Left lobe of liver (tissue), 2 donors: Measurements from ENCODE around the gene TMEM250. TPM values are rescaled to one million over a fixed set of nuclear protein-coding genes. Genes with fewer than 3 reads are reported as not detected.
"Not testable (repeated sequence)": the region's sequence is repeated elsewhere in the genome, so short reads cannot be mapped to it uniquely, and the experiment has no call there.

Experiments
- ATAC-seq: fragments of 200-7000 bp; cut with Tn5 transposase; one replicate; pipeline ENCODE4 v1.9.1; 2020; ENCODE audit warnings: mild to moderate bottlenecking, moderate library complexity
- DNase-seq: peaks from one replicate; pipeline ENCODE4 v3.0.0-alpha.2; 2020; ENCODE audit warnings: low spot score
- total RNA-seq: library from RNA; stranded (reverse); gene quantifications from one replicate; pipeline ENCODE4 v1.2.1, GENCODE V29; 2021
- donor health status: DM: no; HTN: no; CAD: no; lungs with moderate emphysema.
- donor health status: DM: no; HTN: yes; CAD: no.

TMEM250 gene
- 18.2 TPM for total RNA-seq

DNA sequence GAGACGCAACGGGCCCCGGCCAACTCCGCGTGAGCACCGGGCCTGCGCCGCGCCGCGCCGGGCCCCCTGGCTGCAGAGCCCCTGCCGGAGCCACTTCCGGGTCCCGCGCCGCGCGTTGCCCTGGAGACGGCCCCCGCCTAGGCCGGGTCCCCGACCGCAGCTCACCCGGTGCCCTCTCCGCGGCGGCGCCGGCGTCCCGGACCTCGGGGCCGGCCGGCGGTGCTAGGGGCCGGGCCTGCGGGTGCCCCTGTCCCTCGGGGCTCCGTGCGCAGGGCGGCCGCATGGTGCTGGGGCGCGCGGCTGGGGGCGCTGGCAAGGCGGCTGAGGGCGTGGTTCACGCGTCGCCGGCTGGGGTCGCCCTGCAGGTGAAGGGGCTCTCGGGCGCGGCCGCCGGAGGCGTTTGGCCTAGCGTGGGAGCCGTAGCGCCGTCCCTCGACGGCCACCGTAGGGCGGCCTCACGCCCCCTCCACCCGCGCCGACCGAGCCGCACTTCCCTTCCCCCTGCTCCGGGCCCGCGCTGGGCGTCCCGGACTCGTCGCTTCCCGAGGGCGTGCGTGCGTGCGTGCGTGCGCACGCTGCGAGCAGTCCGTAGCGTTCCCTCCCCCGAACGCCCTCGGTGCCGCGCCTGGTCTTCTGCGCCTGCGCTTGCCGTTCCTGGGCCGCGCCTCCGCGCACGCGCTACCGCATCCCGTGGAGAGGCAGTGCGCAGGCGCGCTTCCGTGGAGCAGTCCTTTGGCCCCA is at the start of gene TMEM250:
TSS of gene TMEM250 (minus strand) at position 556 of the 741 bp plus-strand sequence. CDS start 1,975 bp downstream, outside the sequence.
- DNase-seq = peak; percentile 98
- ATAC-seq = peak; percentile 73

DNA sequence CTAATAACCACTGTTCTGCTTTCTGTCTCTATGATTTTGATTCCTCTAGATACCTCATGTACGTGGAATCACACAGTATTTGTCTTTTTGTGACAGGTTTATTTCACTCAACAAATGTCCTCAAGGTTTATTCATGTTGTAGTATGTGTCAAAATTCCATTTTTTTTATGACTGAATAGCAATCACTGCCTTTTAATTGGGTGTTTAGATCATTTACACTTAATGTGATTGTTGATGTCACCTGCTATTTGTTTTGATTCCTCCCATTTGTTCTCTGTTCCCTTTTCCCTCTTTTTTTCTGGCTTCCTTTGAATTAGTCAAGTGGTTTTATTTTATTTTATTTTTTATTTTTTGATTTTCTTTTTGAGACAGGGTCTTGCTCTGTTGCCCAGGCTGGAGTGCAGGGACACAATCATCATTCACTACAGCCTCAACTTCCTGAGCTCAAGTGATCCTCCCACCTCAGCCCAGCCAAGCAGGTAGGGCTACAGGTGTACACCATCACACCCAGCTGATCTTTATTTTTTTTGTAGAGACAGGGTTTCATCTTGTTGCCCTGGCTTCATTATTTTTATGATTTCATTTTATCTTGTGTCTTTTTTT is 44.7 kb upstream of the TMEM250 start:
- ATAC-seq (no peak), DNase-seq (no peak)

GRCh38 chr9:136160995-136161610 is 42.4 kb upstream of the TMEM250 start:
- ATAC-seq = no peak
- no peak for DNase-seq

DNA sequence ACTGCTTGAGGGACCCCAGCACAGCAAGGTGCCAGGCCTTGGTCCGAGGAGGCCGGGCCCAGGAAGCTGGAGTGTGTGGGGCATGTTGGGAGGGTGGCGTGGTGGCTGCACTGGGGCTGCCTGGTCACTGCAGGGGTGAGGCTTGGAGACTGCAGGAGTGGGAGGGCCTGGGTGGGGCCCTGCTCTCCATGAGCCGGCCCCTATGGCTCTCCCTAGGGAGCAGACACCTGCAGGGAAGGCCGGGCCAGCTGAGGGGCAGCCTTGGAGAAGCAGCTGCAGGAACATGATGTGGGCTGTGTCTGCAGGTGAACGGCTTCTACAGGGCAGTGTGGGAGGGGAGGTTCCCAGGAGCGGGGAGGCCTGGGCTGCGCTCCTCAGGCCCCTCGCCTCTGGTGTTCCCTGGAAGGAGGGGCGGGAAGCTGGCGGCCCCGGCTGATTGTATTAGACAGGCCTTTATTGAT is 41.7 kb upstream of the TMEM250 start:
- DNase-seq (no peak), ATAC-seq (no peak)

DNA sequence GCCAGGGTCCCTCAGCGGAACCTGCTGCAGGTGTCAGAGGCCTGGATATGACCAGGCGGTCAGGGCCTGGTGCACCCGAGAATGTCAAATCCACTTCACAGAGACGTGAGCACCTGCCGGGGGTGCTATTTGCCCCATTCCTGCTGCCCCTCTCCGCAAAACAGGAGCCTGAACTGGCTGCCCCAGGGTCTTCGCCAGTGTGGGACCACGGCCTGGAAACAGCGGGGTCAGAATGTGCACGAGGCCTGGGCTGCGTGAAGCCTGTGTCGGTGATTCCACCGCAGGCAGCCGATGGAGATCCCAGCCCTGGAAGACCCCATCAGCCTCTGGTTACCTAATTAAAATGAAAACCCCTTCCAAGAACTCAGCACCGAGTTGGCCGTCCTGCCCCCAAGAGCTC is 41.2 kb upstream of the TMEM250 start:
- ATAC-seq (no peak), DNase-seq (no peak)

DNA sequence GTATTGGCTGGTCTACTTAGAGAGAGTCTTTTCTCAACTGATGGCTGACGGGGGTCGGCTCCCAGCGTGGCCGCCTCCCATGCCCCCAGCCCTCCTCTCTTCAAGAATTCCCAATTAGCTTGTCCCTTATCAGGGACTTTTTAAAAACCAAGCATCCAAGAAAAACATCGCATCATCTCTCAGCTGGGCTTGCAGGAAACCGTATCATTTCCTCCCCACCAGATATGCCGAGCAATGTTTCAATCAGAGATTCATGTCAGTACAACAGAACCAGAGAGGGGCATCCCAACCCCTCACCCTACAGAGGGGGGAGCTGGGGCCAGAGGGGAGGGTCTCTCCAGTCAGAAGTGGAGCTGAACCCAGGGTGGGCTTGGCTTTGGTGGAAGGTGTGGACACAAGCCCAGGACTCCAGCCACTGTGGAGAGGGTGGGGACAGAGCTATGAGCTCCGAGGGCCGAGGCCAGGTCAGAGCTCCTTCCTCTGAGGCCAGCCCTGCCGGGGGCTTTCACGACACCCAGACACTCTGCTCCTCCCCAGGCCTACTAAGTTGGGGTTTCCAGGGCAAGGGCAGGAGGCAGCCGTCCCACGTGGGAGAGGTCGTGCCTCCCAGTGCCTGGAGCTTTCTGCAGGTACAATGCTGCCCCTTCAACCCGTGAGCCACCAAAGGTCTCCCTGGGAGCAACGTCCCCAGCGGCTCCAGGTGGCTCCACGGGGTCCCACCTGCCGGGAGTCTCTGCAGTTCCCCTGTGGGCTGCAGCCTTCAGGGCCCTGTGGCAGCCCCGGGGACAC is 39.0 kb upstream of the TMEM250 start:
- DNase-seq (no peak), ATAC-seq (no peak)

DNA sequence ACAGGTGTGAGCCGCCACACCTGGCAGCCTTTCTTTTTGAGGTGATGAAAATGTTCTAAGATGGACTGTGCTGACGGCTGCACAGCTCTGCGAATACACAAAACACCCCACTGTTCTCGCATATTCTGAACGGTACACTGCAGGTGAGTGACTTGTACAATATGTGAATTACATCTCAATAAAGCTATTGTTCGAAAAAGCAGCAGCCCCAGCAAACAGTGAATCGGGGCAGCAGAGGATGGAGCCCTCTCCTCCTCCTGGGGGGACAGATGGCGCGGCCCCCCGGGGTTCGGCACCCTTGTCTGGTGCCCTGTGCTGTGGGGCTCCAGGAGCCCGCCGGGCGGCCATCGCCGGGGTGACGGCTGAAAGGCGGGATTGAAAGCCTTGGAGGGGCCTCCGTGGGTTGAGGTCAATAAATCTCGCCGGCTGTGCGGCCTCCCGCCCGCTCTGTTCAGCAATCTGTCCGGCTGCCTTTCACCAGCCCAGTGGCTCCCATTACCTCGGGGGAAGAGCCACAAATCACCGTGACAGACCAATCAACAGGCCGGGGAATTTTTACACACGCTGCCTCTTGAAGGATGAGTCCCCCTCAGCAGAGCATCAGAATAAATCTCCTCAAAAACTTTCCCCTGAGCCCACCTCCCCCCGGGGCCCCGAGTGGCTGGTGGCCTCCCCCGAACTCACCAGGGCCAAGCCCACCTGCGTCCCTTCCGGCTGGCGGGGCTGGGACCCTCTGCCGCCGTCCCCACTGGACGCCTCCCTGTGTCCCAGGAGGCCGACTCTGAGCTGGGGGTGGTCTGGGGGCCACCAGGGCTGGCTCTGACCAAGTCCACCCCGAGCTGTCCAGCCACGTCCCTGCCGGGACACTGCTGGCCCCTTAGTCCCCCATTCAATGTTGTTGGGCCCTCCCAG is 37.8 kb upstream of the TMEM250 start:
- DNase-seq = no peak
- ATAC-seq = no peak

GRCh38 chr9:136155576-136155975 is 36.9 kb upstream of the TMEM250 start:
- DNase-seq (no peak), ATAC-seq (no peak)

DNA sequence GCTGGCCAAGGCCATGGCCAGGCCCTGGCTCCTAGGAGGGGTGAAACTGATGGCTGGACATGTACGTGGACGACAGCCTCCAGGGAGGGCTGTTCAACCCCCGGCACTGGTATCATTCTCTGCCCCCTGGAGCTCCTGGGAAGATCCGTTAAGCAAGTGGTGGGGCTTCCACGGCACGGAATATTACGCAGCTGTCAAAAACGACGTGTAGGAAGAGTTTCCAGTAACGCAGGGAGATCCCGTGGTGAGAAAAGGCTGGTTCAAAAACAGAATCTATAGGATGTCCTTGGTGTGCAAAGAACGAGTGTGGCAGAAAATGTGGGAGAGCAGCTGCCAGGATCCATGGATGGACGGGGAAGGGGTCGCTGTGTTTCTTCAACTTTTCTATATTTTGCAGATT is 36.3 kb upstream of the TMEM250 start:
- ATAC-seq = no peak

DNA sequence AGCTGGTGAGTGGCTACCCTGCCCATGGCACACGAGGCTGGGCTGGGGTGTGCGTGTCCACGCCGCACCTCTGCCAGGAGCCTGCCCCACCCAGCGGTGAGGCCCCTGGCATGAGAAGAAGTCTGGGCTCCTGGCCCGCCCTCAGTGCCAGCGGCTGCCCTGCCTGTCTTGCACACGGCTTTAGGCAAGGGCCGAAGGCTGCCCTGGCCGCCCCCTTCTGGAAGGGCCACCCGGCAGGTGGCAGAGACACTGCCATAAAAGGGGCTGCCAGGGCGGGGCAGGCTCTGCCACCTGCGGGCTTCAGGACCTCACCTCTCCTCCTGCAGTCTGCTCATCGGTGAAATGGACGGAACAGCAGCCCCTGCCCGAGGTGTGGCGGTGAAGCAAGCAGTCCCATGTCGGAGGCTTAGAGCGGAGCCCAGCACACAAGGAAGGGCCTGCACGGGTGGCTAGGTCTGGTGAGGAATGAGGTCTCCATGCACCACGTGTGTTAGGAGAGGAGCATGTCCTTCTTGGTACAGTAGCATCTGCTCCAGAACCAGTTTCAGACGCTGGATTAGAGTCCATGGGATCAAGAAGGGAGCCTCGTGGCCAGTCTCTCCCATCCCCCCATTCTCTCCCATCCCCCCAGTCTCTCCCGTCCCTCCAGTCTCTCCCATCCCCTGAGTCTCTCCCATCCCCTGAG is 34.8 kb upstream of the TMEM250 start:
- DNase-seq = no peak
- no peak for ATAC-seq

More for the DNA sequence above, 36.3 kb upstream of the TMEM250 start:
- DNase-seq = no peak

GRCh38 chr9:136152931-136153330 is 34.3 kb upstream of the TMEM250 start:
- ATAC-seq (no peak), DNase-seq (no peak)

DNA sequence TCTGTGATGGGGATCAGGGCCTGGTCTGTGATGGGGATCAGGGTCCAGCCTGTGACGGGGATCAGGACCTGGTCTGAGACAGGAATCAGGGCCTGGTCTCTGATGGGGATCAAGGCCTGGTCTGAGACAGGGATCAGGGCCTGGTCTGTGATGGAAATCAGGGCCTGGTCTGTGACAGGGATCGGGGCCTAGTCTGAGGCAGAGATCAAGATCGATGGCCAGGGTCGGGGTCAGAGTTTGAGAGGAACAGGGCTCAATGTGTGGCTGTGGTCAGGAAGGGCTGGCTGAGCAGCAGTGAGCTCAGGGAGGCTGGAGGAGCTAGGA is 33.8 kb upstream of the TMEM250 start:
- DNase-seq (no peak), ATAC-seq (no peak)

DNA sequence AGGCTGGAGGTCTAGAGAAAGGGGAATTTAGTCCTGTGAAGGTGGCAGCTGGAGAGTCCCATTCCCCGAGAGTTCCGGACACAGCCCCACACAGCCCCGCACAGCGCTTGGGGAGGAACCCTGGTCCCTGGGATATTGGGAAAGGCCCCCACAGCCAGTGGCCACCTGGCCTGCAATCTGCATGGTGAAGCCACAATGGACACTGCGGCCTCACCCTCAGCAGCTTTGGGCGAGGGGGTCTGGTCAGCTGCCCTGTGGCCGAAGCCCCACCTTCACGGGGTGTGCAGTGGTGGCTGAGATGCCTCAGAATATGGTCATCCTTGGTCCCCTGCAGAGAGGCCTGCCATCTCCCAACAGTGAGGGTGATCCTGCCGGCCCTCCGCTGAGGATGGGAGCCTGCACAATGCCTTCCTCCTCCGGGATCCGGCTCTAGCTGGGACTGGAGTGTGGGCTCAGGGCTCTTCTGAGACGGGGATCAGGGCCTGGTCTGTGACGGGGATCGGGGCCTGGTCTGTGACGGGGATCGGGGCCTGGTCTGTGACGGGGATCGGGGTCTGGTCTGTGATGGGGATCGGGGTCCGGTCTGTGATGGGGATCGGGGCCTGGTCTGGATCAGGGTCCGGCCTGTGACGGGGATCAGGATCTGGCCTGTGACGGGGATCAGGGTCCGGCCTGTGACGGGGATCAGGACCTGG is 33.3 kb upstream of the TMEM250 start:
- ATAC-seq (no peak), DNase-seq (no peak)

- ATAC-seq (no peak), DNase-seq (no peak)
These were observed 32.6 kb upstream of the TMEM250 start for GRCh38 chr9:136151214-136151804.

GRCh38 chr9:136150664-136151213 is 32.1 kb upstream of the TMEM250 start:
- ATAC-seq, DNase-seq: not testable (repeated sequence)

- ATAC-seq = no peak
- DNase-seq = no peak
These were observed 31.2 kb upstream of the TMEM250 start for GRCh38 chr9:136149853-136150252.

GRCh38 chr9:136149337-136149736 is 30.7 kb upstream of the TMEM250 start:
- ATAC-seq (no peak), DNase-seq (no peak)

DNA sequence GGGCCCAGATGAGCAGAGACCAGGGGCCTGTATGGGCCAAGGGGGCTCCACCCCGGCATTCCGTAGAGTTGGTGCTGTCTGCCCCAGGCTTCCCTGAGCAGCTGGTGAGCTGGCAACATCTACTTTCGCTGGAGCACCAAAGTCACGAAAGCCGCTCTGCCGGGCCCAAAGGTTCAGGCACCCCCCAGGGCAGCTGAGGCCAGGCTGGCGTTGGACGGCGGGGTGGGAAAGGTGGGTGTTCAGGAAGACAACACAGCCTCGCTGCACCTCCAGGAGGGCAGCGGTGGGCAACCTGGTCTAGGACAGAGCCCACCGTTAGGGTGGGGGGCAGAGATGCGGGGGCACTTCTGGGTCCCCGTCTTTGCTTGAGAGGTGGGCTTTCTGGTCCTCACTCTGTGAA is 30.1 kb upstream of the TMEM250 start:
- DNase-seq (no peak), ATAC-seq (no peak)
